Transverse colon (tissue), 4 donors: ENCODE results near the gene OR1F1. TPM values are rescaled to one million over a fixed set of nuclear protein-coding genes. Genes with fewer than 3 reads are reported as not detected.

Source experiments
- DNase-seq: peaks from one replicate; pipeline ENCODE4 v3.0.0-alpha.2; 2019
- H3K27ac ChIP-seq, 4 donors: fragments of 200-600 bp; sonication (generic); 2 replicates each; pipeline ENCODE4 v1.5.1; 2016 to 2018; ENCODE audit warnings: inconsistent platforms in 4 of 4
- H3K27me3 ChIP-seq: fragments of 200-600 bp; sonication (generic); 2 replicates; pipeline ENCODE4 v1.5.1; 2017; ENCODE audit warnings: inconsistent platforms
- H3K36me3 ChIP-seq, 4 donors: fragments of 200-600 bp; sonication (generic); 2 replicates each; pipeline ENCODE4 v1.5.1; 2017 to 2019; ENCODE audit warnings: inconsistent platforms in 4 of 4
- H3K4me1 ChIP-seq, 4 donors: fragments of 200-600 bp; sonication (generic); 2 replicates each; pipeline ENCODE4 v1.5.1; 2017 to 2020; ENCODE audit warnings: inconsistent platforms in 4 of 4
- H3K4me3 ChIP-seq, 4 donors: fragments of 200-600 bp; sonication (generic); 1 replicate in 1 of 4; 2 replicates in 3 of 4; pipeline versions ENCODE4 v1.5.1 to v1.6.1; 2017 to 2019; ENCODE audit warnings: inconsistent platforms in 4 of 4
- H3K9me3 ChIP-seq, 2 donors: fragments of 200-600 bp; sonication (generic); 2 replicates each; pipeline ENCODE4 v1.5.1; 2017 to 2019; ENCODE audit warnings: inconsistent platforms in 2 of 2
- EP300 ChIP-seq: sonication (generic); formaldehyde crosslinking; IDR thresholded peaks from one replicate; pipeline ENCODE4 v1.6.1; 2017; ENCODE audit warnings: antibody characterized with exemption, low read depth
- POLR2A ChIP-seq: fragments of 450-650 bp; IDR thresholded peaks from one replicate; pipeline ENCODE4 v1.6.1; 2016; ENCODE audit warnings: antibody characterized with exemption, mild to moderate bottlenecking, moderate library complexity
- POLR2AphosphoS5 ChIP-seq, 3 donors: sonication (generic); formaldehyde crosslinking; IDR thresholded peaks; one replicate each; pipeline ENCODE4 v1.6.1; 2016; ENCODE audit warnings: antibody characterized with exemption in 3 of 3
- WGBS, 2 donors: methylation state at CpG; one replicate each; pipeline ENCODE4 v1.1.5; 2018; ENCODE audit warnings: low coverage in 1 of 2; 5-methylcytosine and 5-hydroxymethylcytosine counted together
- in situ Hi-C, 4 donors: fragments of 200-750 bp; cut with MboI; loops; one replicate each; pipeline versions ENCODE4 v1.15.0 to v1.15.1; 2017; ENCODE audit warnings: low sequenced_read_pairs in 3 of 4, low pct_ligation_motif_present in 1 of 4, low pct_unique_long_range_greater_than_20kb in 1 of 4
- intact Hi-C: fragments of 100-400 bp; cut with DNase I; formaldehyde crosslinking; loops from one replicate; pipeline ENCODE4 v1.15.1; 2023; ENCODE audit warnings: low total_unique reads
- total RNA-seq, 4 donors: library from RNA; depleted of rRNA; stranded (reverse); fragments of >200 nt; gene quantifications; one replicate each; pipeline ENCODE4 v1.1.0, GENCODE V29; 2016
- TF ChIP-seq, protein P1 (sequence below), 5 experiments: fragments of 200-600 bp in 3 of 5; fragments of 450-650 bp in 2 of 5; sonication (generic) in 3 of 5; IDR thresholded peaks; 1 replicate in 2 of 5; 2 replicates in 3 of 5; pipeline ENCODE4 v1.5.1; 2016 to 2017; ENCODE audit warnings: antibody characterized with exemption in 5 of 5, inconsistent platforms in 3 of 5, mild to moderate bottlenecking in 2 of 5, moderate library complexity in 1 of 5

Gene OR1F1
- total RNA-seq, 4 donors from 2014 or later = not detected

- H3K27me3 ChIP-seq = no peaks in the 10 kb centered on the region
- no peaks in the 10 kb centered on the region for H3K36me3 ChIP-seq
- intact Hi-C loops (no loop called here), in situ Hi-C loops (no loop called here)
- H3K9me3 ChIP-seq = no peaks in the 10 kb centered on the region
- 86% methylated on average over 6 of the region's 6 CpGs; no CpG with 5 or more reads in 1 of the 2 donors for WGBS, 2 donors
- H3K27ac ChIP-seq = no peak overlapping the region
- no peak overlapping the region for H3K4me3 ChIP-seq
- no peak for DNase-seq
- H3K4me1 ChIP-seq = no peaks in the 10 kb centered on the region
- TF ChIP-seq POLR2AphosphoS5 (IDR thresholded peaks at IDR 0.05) (no peak), POLR2A (no peak), EP300 (no peak)
- TF ChIP-seq, protein P1, sequence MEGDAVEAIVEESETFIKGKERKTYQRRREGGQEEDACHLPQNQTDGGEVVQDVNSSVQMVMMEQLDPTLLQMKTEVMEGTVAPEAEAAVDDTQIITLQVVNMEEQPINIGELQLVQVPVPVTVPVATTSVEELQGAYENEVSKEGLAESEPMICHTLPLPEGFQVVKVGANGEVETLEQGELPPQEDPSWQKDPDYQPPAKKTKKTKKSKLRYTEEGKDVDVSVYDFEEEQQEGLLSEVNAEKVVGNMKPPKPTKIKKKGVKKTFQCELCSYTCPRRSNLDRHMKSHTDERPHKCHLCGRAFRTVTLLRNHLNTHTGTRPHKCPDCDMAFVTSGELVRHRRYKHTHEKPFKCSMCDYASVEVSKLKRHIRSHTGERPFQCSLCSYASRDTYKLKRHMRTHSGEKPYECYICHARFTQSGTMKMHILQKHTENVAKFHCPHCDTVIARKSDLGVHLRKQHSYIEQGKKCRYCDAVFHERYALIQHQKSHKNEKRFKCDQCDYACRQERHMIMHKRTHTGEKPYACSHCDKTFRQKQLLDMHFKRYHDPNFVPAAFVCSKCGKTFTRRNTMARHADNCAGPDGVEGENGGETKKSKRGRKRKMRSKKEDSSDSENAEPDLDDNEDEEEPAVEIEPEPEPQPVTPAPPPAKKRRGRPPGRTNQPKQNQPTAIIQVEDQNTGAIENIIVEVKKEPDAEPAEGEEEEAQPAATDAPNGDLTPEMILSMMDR (IDR thresholded peaks at IDR 0.05) = no peak
Measured at GRCh38 chr16:3243882-3244281, 55.9 kb downstream of the OR1F1 start.

DNA sequence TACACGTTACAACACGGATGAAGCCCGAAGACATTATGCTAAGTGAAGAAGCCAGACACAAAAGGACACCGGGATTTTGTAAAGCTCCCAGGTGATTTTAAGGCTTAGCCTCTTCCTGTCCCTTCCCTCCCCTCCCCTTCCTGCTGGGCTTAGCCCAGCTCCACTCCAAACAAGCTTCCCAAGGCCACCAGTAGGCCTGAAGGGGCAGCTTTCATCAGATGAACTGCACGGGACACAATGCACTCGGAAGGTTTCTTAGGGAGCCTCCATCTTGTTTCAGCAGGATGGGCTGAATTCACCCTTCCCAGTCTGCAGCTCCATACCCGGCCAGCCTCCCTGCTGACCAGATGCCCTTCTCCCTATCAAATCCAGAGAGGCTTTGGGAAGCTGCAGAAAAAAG lies 58.0 kb downstream of the OR1F1 start:
- no peak for DNase-seq
- H3K27me3 ChIP-seq = no peaks in the 10 kb centered on the region
- no peaks in the 10 kb centered on the region for H3K4me1 ChIP-seq
- WGBS, 2 donors = 71 to 80% methylated on average over 4 to 7 of the region's 7 CpGs
- H3K4me3 ChIP-seq = no peak overlapping the region
- TF ChIP-seq POLR2AphosphoS5 (IDR thresholded peaks at IDR 0.05) (no peak), POLR2A (no peak), EP300 (no peak)
- TF ChIP-seq, protein P1 (IDR thresholded peaks at IDR 0.05) = no peak
- intact Hi-C loops (no loop called here), in situ Hi-C loops (no loop called here)
- H3K36me3 ChIP-seq = no peaks in the 10 kb centered on the region
- H3K9me3 ChIP-seq = no peaks in the 10 kb centered on the region
- H3K27ac ChIP-seq = no peak overlapping the region

GRCh38 chr16:3246876-3247275 lies 58.9 kb downstream of the OR1F1 start:
- H3K27ac ChIP-seq = no peak overlapping the region
- intact Hi-C loops = no loop called here
- 71 to 82% methylated on average over 8 to 9 of the region's 10 CpGs for WGBS, 2 donors
- DNase-seq = no peak
- H3K36me3 ChIP-seq = no peaks in the 10 kb centered on the region
- H3K4me1 ChIP-seq = no peaks in the 10 kb centered on the region
- H3K27me3 ChIP-seq = no peaks in the 10 kb centered on the region
- in situ Hi-C loops = no loop called here
- no peaks in the 10 kb centered on the region for H3K9me3 ChIP-seq
- TF ChIP-seq POLR2AphosphoS5 (IDR thresholded peaks at IDR 0.05) (no peak), POLR2A (no peak), EP300 (no peak)
- TF ChIP-seq, protein P1 (IDR thresholded peaks at IDR 0.05) = no peak
- no peak overlapping the region for H3K4me3 ChIP-seq

- no peak overlapping the region for H3K27ac ChIP-seq
- no peaks in the 10 kb centered on the region for H3K36me3 ChIP-seq
- in situ Hi-C loops = no loop called here
- H3K27me3 ChIP-seq = no peaks in the 10 kb centered on the region
- intact Hi-C loops = no loop called here
- TF ChIP-seq EP300 = no peak
- TF ChIP-seq, protein P1 (IDR thresholded peaks at IDR 0.05) = no peak
- no peak for TF ChIP-seq POLR2AphosphoS5 (IDR thresholded peaks at IDR 0.05)
- TF ChIP-seq POLR2A = no peak
- no peaks in the 10 kb centered on the region for H3K9me3 ChIP-seq
- no peak for DNase-seq
- 81 to 83% methylated on average over 1 to 5 of the region's 5 CpGs for WGBS, 2 donors
- H3K4me3 ChIP-seq = no peak overlapping the region
- H3K4me1 ChIP-seq = no peaks in the 10 kb centered on the region
Measured at GRCh38 chr16:3248596-3248995, 60.6 kb downstream of the OR1F1 start.
